ENCODE measurements around the gene SMARCE1. TPM values are rescaled to one million over a fixed set of nuclear protein-coding genes. Genes with fewer than 3 reads are reported as not detected.
"Not testable (repeated sequence)": the region's sequence is repeated elsewhere in the genome, so short reads cannot be mapped to it uniquely, and the experiment has no call there.

The SMARCE1 gene
- total RNA-seq, 2 donors from 2014 or later = 48.0 to 50.8 TPM

GRCh38 chr17:40597156-40597555 is 50.5 kb downstream of the SMARCE1 start:
- no peaks in the 10 kb centered on the region for H3K36me3 ChIP-seq (replicated peaks in 1 of 2; ENCODE audit: insufficient read depth in 1 of 2, low read depth in 2 of 2)
- 80 to 84% methylated on average over 3 of the region's 3 CpGs for WGBS, 2 donors
- no peaks in the 10 kb centered on the region for H3K4me1 ChIP-seq
- H3K27ac ChIP-seq = no peak overlapping the region
- no peak for DNase-seq
- H3K4me3 ChIP-seq = no peak overlapping the region
- H3K9me3 ChIP-seq = no peaks in the 10 kb centered on the region
- intact Hi-C loops (cut with DNase I) = no loop called here
- no peaks in the 10 kb centered on the region for H3K27me3 ChIP-seq
- ATAC-seq = no peak
- TF ChIP-seq CTCF (IDR thresholded peaks at IDR 0.05) (no peak), POLR2A (IDR thresholded peaks at IDR 0.05) (no peak)

- TF ChIP-seq CTCF (IDR thresholded peaks at IDR 0.05) = no peak
- no peak for TF ChIP-seq POLR2A (IDR thresholded peaks at IDR 0.05)
- Histone ChIP-seq H3K9me3 (no peaks in the 10 kb centered on the region), H3K4me3 (no peak overlapping the region), H3K27me3 (no peaks in the 10 kb centered on the region), H3K27ac (no peak overlapping the region), H3K4me1 (no peaks in the 10 kb centered on the region), H3K36me3 (replicated peaks in 1 of 2; ENCODE audit: insufficient read depth in 1 of 2, low read depth in 2 of 2) (no peaks in the 10 kb centered on the region)
- intact Hi-C loops (cut with DNase I) = no loop called here
- WGBS, 2 donors = 63% methylated on average over 7 of the region's 7 CpGs
- ATAC-seq (no peak), DNase-seq (no peak)
These were observed 51.2 kb downstream of the SMARCE1 start for GRCh38 chr17:40596261-40596919.

- Histone ChIP-seq H3K27ac (no peak overlapping the region), H3K36me3 (replicated peaks in 1 of 2; ENCODE audit: insufficient read depth in 1 of 2, low read depth in 2 of 2) (no peaks in the 10 kb centered on the region), H3K27me3 (no peaks in the 10 kb centered on the region), H3K9me3 (no peaks in the 10 kb centered on the region), H3K4me3 (no peak overlapping the region), H3K4me1 (no peaks in the 10 kb centered on the region)
- no peak for ATAC-seq
- DNase-seq = no peak
- intact Hi-C loops (cut with DNase I) = no loop called here
- 79 to 80% methylated on average over 3 of the region's 3 CpGs for WGBS, 2 donors
- TF ChIP-seq CTCF (IDR thresholded peaks at IDR 0.05) (no peak), POLR2A (IDR thresholded peaks at IDR 0.05) (no peak)
These were observed 56.9 kb downstream of the SMARCE1 start for GRCh38 chr17:40590742-40591141.

- intact Hi-C loops (cut with DNase I) = no loop called here
- ATAC-seq (no peak), DNase-seq (no peak)
- no peaks in the 10 kb centered on the region for H3K36me3 ChIP-seq (replicated peaks in 1 of 2; ENCODE audit: insufficient read depth in 1 of 2, low read depth in 2 of 2)
- 64 to 79% methylated on average over 2 of the region's 2 CpGs for WGBS, 2 donors
- no peak overlapping the region for H3K27ac ChIP-seq
- no peaks in the 10 kb centered on the region for H3K9me3 ChIP-seq
- H3K27me3 ChIP-seq = no peaks in the 10 kb centered on the region
- no peaks in the 10 kb centered on the region for H3K4me1 ChIP-seq
- TF ChIP-seq CTCF (IDR thresholded peaks at IDR 0.05) (no peak), POLR2A (IDR thresholded peaks at IDR 0.05) (no peak)
- H3K4me3 ChIP-seq = no peak overlapping the region
These were observed 59.1 kb downstream of the SMARCE1 start for GRCh38 chr17:40588552-40588951.

- intact Hi-C loops (cut with DNase I); H3K27me3 ChIP-seq; H3K27ac ChIP-seq; DNase-seq; H3K9me3 ChIP-seq; ATAC-seq; H3K36me3 ChIP-seq (replicated peaks in 1 of 2; ENCODE audit: insufficient read depth in 1 of 2, low read depth in 2 of 2); H3K4me3 ChIP-seq; H3K4me1 ChIP-seq: not testable (repeated sequence)
- 60 to 68% methylated on average over 3 of the region's 3 CpGs for WGBS, 2 donors
These were observed 61.4 kb downstream of the SMARCE1 start for GRCh38 chr17:40586264-40586663.

- 51 to 63% methylated on average over 2 of the region's 2 CpGs for WGBS, 2 donors
- not testable (repeated sequence) for ATAC-seq
These were observed 62.7 kb downstream of the SMARCE1 start for GRCh38 chr17:40584950-40585349.

More at GRCh38 chr17:40584950-40585349, 62.7 kb downstream of the SMARCE1 start:
- H3K36me3 ChIP-seq (replicated peaks in 1 of 2; ENCODE audit: insufficient read depth in 1 of 2, low read depth in 2 of 2); DNase-seq; H3K9me3 ChIP-seq; H3K27me3 ChIP-seq; H3K4me1 ChIP-seq; H3K27ac ChIP-seq; intact Hi-C loops (cut with DNase I); H3K4me3 ChIP-seq: not testable (repeated sequence)
